ENCODE measurements around the gene IL36G.

GRCh38 chr2:112936927-112937232 lies 40.9 kb upstream of the IL36G start:
- TF ChIP-seq POLR2A (IDR thresholded peaks at IDR 0.05) (no peak), CTCF (IDR thresholded peaks at IDR 0.05) (no peak)
